Measurements from ENCODE around the gene OPCML.

Gene OPCML

DNA sequence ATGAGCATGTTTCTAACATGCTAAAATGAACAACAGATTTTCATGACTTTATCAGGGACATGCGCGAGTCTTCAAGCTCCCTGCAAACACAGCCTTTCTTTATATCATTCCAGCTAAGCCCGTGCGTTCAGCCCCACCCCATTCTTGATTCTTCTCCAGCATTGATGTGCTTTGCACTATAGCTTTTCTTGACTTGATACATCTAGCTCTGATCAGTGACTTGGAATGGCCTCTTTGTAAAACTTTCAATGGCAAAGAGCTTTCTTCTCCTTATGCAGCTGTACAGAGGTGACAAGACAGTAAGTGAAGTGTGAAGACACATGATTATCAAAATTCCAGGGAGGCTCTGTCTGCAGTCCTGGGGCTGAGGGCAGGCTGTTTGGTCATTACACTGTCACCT is 561.0 kb downstream of the OPCML start:
- no peak for DNase-seq

DNA sequence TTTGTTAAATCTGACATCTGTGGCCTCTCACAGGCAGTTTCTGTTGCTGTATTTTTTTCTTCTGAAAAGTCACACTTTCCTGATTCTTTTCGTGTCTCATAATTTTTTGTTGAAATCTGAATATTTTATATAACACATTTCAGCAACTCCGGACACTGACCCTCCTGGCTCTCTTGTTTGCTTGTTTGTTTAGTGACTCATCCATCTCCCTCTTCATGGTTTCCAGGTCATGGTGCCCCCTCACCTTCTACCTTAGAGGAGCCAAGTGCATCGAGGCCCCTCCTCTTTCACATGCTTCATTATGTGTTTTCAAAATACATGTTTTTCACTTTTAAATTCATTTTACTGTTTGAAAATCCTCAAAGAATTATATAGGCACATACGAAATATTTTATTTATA is 562.4 kb downstream of the OPCML start:
- no peak for DNase-seq

DNA sequence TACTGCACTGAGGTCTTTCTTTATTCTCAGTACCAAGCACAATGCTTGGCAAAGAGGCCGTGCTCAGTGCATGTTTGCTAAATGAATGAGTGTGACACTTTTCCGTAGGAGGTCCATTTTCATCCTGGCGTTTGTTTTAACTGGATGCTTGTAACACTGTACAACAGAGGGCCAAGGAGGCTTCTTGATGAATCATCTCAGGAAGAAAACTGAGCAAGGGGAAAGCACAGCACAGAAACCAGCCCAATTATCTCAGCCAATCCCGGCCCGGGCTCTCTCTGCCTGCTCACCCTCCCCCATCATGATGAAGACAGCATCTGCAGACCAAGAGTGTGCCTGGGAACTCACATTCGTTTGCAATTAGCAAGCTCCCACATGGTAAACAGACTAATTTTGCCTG is 570.3 kb downstream of the OPCML start:
- DNase-seq, result no peak

DNA sequence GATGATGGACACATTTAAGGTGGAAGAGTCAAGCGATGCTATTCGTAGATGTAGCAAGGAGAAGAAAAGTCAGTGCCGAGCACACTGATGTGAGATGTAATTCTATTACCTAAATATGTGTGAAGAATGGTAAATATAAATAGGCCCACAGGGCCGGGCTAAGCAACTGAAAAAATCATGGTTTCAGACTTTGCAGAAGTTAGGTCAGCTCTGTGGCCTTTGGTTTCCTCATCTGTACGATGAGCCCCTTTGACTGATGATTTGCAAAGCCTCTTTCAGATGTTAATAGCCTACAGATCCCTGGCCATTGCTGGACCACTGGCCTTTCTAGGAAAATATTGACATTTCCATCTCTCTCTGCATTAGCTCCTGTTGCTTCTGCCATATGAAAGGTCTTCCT is 570.8 kb downstream of the OPCML start:
- no peak for DNase-seq

DNA sequence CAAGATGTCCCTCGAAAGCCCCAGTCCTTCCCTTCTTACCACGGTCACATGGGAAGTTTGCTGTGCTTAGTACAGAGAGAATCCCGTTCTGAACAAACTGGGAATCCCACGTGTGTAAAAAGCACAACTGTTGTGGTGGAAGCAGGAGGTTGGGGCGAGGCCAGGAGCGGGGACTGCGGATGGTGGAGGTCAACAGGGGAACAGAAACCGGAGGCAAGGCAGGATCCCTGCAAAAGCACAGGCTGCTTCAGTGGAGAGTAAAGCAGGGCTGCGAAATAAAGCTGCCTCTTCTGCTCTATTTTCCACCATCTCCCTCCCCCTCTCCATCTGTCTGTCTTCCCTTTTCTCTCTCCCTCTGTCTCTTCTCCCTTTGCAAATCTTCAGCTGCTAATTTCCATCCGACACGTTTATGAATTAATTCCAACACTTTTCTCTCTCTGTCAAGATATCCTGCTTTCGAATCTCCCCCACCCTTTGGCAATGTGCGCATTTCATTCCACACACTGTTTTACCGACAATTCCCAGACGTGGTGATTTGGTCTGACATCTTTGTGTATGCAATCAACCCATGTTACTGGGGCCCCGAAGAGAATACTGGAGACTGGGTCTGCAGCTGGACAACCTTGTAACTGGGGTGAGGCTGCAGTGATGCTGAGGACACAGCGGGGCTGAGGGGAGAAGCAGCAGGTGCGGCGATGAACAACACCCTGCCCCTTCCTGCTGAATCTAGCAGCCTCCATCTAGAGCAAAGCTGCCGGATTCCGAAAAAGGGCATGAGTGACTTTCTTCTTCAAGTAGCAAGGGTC is 571.8 kb downstream of the OPCML start:
- no peak for DNase-seq

DNA sequence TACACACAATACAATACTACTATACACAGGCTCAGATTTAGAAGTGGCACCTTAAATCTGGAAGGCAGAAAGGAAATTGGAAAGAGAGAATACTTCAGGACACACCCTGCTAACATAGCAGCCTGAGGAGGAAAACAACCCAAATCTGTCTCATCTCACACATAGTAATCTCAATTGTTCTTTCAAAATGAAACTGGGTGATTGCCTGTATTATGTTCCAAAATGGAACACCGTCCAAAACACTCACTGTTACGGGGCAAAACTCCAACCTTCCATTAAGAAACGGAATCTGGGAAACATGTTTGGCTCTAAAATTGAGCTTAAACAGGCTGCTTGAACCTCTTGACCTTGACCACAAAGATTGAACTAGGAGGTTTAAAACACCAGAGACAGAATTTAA is 572.6 kb downstream of the OPCML start:
- no peak for DNase-seq

DNA sequence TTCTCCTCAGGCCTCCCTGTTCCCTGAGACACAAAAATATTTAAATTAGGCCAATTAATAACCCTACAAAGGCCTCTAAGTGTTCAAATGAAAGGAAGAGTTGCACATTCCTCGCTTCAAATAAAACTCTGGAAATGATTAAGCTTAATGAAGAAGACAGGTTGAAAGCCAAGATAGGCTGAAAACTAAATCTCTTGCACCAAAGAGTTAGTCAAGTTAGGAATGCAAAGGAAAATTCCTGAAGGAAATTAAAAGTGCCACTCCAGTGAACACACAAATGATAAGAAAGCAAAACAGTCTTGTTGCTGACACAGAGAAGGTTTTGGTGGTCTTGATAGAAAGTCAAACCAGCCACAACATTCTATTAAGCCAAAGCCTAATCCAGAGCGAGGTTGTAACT is 574.4 kb downstream of the OPCML start:
- no peak for DNase-seq

DNA sequence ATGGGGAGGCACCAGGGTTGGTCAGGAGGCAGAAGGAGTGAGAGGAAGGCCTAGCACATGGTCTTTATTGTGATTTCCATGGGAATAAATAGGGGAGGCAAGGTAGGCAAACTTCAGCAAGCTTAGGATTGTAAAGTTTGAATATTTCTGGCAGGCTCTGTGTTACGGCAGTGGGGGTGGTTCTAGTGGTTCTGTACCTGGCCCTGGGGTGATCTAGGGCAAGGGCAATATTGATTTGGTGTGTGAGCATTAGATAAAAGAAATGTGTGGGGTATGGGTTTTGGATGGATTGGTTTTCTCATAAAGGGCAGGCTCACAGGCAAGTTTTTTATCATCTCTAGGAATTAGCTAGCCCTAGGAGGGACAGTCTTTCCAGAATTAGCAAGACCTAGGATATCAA is 584.0 kb downstream of the OPCML start:
- DNase-seq, result no peak

DNA sequence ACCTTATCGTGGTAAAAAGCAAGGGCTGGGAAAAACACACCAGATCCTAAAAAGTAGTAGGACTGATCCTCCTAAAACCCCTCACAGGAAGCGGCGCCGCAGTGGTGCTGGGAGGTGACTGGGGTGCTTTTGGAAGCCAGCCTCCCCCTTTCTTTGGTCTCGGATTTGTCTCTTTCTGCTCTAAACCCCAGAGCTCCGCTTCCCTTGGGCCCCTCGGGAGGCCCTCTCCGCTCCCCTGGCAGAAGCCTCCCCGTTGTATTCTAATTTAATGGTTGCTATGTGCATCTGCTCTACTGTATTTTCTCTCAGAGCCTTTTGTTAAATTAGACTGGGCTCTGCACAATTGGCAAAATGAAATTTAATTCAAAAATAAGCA is 587.7 kb downstream of the OPCML start:
- no peak for DNase-seq

DNA sequence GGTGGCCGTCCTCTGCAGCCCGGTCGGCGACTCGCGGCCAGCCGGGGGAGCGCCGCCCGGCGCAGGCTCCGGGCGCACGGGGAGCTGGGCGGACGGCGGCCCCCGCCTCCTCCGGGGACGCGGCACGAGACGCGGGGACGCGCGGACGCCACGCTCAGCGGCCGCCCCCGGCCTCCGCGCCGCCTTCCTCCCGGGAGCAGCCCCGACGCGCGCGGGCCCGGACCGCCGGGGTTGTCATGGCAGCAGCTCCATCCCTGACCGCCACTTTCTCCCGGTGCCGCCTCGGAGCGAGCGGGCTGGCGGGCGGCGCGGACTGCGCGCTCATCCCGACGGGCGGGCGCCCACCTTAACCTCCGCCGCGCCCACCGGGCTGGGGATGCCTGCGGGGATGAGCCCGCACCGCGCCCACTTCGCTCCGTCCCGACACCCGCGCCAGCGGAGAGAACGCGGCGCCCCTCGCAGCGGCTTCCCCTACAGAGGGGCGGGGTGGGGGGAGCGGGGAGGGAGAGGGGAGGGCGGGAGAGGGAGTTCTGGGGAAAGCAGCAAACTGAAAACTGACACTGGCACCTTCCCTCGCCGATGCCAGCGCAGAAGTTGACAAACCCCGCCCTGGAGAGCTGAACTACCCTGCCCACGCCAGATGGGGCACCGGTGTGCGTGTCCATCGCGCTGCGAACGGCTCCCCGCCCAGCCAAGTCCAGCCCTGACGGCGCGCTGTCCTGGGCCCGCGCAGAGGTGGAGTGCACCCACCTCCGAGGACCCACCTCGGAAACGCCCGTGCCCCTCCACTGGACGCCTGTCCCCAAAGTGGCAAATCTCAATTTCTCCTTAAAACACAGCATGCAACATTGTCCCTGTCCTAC is 588.4 kb downstream of the OPCML start:
- DNase-seq, result no peak

DNA sequence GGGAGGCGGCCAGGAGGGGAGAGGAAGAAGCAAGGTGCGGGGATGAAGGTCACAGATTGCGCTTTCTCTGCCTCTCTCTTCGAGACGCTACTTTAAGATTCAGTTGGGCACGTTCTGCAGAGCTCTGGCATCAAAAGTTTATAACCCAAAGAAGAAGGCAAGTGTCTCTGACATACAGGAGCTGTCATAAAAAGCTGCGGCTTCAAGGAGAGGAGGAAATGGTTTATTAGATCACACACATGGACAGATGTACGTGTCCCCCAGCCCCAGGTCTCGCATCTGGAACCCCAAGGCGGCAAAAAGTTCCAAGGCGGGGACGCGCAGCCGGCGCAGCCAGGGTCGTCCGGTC is 589.0 kb downstream of the OPCML start:
- DNase-seq, result no peak

DNA sequence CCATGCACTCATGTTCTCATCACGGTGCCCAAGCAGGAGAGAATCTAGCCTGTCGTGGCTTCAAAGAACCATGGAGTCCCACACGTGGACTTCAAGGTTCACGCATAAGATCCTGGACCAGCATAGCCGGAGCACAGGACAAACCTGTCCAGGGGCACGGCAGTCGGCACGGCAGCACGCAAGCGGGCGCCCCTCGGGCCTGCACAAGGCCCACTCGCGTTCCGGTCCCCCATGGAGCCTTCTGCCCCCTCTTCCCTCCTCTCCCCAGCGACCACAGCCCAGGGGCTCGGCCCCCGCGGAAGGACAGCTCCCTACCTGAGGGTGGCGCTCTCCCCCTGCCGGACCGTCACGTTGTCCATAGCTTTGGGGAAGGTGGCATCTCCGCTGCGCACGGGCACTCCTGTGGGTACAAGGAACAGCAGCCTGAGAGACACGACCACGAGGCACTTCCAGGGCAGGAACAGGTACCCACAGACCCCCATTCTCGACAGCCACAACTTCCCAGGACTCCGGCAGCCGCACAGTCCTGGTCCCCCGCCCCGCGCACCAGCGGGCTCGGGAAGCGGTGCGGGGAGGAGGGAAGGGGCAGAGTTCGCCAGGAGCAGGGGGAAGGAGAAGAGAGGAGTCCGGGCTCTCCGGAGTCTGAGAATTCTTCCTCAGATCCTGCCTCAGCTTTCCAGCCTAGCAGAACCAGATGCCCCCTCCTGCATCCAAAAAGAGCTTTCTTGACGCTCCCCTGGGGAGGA is 589.5 kb downstream of the OPCML start:
- no peak for DNase-seq

DNA sequence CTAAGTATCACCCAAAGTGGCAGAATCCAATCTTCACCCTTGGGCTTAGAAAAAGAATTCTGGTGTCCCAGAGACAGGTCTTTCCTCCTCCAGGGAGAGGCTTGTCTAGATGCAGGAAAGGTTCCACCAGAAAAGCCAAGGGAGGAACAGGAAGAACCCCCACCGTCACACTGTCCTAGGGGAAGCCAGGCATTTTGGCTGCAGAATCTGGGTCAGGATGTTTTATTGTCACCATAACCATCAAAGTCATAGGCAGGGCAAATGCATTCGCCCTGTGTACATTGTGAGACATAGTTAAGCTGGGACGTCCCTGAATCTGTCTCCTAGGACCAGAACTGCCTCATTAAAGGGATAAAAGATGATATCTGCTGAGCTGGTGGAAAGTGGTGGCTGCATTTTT is 590.5 kb downstream of the OPCML start:
- DNase-seq, result no peak

DNA sequence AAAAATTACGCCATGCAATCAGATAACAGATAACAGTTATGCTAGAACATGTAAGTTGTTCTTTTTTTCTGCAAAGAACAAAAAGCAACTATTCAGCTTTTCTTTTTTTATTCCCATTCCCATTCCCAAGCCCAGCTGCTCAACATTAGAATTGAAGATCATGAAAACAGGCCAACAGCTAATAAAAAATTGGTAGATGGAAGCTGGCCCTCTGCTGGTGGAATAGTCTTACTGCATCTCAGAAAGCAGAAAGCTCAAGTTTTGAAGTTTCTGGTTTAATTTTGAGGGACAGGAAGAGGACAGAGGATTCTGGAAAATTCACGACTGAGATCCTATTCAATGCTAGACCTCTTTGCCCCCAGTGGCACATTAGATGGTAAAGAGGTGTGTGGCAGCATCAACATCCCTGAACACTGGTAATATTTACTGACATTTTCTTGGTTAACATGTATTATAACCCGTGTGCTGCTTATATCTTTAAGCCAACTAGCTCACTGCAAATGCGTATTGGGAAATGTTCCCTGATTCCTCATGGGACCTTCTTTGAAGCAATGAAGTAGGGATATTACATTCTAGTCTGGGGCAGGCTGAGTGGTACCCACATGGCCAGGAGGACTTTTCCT is 591.2 kb downstream of the OPCML start:
- peak; percentile 0 to 25 for DNase-seq

DNA sequence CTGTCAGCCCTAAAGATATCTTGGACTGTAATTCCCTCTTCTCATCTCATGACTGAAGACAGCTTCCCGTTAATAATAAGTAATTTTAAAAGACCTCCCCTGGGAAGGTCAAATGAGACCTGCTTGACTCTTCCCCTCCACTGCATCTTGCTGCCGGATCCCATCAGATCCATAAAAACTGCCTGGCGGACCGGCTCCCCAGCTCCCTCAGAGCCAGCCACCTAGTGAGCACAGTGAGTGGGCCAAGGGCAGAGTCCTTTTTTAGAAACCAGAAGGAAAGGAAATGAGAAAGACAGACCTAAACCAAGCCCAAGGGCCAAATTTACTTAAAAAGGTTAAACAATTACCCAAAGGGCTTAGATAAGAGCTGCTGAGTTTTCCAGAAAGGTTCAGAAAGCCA is 595.3 kb downstream of the OPCML start:
- DNase-seq, result no peak

DNA sequence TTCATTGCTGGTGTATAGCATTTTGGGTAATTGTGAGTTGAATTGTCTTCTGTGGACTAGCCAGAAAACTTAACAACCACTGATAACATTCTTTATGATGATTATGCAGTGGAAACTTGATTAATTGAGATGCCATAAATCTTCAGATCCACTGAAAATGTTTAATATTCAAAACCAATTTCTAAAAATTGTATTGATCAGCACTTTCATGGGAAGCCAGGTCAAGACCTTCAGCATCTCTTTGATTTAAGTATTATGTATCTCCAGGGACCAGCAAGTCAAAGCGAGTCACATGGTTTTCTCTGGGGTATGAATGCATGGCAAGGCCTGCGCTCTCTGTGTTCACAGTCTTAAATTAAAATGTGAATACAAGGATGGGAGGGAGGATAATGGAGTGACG is 596.9 kb downstream of the OPCML start:
- DNase-seq, result no peak

DNA sequence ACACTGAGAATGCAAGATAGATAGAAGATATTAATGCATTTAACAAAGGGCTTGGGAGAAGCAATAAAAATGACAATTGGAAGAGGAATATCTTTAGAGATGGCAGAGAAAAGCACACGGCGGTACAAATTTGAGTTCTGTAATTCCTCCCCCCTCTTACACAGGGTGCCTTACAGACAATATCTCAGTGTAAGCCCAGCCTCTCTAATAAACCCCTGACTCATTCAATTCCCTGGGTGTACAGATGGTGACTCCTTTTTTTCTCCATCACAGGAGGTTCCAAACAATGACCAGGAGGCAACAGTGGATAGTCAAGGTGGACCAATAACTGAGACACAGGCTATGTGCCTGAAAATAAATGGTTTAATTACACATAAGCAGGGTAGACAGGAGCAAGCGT is 598.6 kb downstream of the OPCML start:
- DNase-seq, result no peak

DNA sequence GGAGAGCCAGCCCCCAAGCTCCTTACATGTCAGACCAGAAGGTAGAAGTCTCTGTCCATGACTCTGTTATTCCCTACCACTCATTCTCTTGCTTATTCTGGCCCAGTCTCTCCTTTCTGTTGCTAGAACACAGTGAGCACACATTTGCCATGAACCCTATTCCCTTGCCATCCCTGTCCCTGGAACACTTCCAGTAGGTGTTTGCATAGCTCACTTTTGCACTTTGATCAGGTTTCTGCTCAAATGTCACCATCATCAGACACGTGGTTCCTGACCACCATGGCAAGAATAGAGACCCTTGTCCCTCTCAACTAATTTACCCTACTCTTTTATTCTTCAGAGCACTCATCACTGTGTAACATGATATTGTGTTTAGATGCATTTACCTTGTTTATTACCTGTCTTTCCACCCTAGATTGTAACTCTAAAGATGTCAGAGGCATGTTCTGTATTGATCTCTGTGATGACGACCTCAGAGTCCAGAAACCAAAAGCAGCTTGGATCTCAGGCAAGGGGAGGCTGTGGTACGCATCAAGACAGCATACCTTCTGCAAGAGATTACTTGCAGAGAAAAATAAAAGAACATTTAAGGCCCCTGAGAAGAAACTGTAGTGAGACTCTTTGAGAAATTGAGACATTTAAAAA is 606.4 kb downstream of the OPCML start:
- no peak for DNase-seq

DNA sequence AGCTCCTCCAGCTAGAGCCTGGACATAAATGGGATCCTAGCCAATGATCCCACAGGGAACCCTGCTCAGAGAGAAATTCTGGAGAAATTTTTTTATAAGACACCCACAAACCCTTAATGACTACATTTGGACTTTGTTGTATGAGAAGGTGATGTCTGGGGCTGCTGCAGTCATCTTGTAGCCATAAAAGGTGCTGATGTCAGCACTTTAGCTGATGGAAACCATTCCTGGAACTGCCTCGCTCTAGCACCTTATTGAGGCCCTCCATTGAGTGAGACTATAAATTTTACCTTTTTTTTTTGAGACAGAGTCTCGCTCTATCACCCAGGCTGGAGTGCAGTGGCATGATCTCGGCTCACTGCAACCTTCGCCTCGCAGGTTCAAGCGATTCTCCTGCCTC is 610.7 kb downstream of the OPCML start:
- no peak for DNase-seq

DNA sequence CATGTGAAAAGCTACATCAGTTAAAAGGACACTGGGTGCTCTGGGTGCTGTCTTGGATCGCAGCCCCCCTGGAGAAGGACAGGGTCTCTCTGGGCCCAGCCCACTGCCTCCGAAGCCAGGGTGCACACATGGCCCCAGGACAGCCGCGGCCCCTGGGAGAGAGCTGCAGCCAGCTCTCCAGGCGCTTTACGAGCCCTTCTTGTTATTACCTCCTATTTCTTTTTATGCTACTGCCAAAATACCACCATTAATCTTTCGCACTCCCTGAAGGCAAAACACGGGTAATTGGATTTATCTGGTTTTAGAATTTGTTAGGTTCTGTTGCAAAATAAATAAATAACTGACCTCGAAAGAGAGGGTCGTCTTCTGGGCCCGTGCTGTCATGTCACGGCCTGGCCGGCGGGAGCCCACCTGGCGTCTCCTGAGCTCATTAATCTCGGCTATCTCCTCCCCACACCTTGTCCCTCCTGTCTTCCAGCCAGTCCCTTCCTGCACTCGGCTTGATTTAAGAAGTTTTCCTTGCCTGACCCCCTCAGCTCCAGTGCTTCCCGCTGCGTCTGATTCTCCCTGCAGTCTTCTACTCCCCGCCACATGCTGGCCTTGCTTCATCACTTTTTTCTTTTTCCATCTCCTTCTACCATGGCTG is 611.7 kb downstream of the OPCML start:
- DNase-seq, result no peak

DNA sequence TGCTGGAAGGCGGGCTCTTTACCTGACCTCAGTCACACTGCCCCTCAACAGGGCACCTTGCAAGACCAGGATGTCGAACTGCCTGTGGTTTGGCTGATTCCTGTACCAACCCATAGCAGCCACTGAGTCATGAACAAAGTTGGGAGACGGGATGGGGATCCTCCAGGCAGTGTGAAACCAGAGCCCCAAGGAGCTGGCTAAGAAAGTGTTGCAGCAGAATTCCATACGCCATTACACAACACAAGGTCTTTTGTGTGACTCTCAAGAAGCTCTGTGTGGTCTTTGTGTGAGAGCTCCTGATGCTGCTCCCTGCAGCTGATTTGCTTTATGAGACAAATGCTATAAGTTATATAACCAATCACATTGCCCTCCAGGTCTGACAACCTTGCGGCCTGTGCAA is 617.7 kb downstream of the OPCML start:
- DNase-seq, result no peak

DNA sequence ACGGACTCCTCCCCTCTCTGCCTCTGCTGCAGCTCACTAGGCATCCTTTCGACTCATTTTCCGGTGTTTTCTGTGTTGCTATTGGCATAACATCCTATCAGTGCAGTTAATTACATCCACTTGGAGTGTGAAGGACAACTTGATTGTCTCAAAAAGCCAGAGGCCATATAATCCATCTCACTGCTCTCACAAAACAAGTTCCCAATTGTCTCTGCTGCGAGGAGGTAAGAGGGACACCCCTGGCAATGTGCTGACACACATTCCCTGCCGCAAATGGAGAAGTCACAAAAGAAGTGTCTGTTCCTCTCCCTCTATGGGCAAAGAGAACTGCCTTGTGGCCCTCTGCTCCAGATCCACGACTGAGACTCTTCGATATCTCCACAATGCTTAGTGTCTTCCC is 618.4 kb downstream of the OPCML start:
- DNase-seq, result no peak

Data from inflammatory macrophage treated with lipopolysaccharide for 1 hour (primary cell).